Epidermal melanocyte (primary cell): ENCODE data around the gene FAM186B.
A peak's percentile ranks its signal among the peaks of the same experiment; 100 is the strongest.
"Not testable (repeated sequence)": the region's sequence is repeated elsewhere in the genome, so short reads cannot be mapped to it uniquely, and the experiment has no call there.

Source experiments
- DNase-seq: peaks from one replicate; pipeline ENCODE4 v3.0.0; 2011; ENCODE audit warnings: low spot score; ENCODE audit not compliant: insufficient read length

The FAM186B gene

DNA sequence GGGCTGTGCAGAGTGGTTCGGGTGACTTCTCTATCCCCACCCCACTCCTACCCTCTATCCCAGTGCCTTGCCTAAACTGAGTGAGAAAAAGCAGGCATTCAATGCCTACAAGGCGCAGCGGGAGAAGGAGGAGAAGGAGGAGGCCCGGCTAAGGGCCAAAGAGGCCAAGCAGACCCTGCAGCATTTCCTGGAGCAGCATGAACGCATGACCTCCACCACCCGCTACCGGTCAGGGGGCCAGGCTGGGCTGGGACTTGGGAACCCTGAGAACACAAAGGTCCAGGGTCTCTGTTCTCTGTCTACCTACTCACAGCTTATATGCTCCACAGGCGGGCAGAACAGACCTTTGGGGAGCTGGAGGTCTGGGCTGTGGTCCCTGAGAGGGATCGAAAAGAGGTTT lies 29.6 kb upstream of the FAM186B start:
- DNase-seq = no peak

GRCh38 chr12:49633703-49634345 lies 28.4 kb upstream of the FAM186B start:
- DNase-seq = no peak

DNA sequence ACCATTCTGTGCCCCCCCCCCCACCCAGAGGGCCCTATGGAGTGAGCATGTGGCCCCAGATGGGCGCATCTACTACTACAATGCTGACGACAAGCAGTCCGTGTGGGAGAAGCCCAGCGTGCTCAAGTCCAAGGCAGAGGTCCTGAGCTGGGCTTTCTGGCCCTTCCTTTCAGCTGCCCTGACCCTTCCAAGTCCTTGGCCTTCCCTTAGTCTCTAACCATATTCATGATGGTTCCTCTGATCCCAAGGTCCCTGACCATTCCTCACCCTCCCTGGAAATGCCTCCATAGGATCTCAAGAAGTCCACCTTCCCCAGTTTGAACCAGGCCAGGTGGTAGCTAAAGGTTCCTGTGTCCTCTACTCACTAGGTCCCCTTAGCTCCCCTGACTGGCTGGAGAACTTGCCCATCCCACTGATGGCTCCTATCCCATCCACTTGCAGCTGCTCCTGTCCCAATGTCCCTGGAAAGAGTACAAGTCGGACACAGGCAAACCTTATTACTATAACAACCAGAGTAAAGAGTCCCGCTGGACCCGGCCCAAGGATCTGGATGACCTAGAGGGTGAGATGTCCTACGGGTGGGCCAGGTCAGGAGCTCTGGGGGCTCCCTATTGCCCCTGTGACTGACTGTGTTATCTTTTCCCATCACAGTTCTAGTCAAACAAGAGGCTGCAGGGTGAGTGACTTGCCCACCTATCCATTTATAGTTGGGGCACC lies 27.7 kb upstream of the FAM186B start:
- DNase-seq = no peak

DNA sequence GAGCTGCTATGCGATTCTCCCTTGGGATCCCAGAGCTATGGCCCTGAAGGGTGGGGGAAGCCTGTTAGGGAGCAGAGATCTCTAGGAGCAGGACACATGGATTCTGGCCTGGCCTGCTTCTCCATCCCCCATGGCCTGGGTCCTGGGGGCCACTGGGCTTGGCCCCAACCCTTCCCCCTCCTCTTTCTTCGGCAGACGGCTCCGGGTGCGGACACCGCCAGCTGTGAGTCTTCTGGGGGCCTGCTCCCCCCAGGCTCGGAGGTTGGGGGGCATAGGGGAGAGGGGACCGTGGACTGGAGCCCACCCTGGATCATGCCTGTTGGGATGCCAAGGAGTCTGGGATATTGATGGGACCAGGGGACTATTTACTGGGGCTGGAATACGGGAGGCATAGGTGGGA lies 27.0 kb upstream of the FAM186B start:
- no peak for DNase-seq

- no peak for DNase-seq
These were observed 26.0 kb upstream of the FAM186B start for GRCh38 chr12:49631336-49631907.

GRCh38 chr12:49627752-49628360 lies 22.4 kb upstream of the FAM186B start:
- no peak for DNase-seq

DNA sequence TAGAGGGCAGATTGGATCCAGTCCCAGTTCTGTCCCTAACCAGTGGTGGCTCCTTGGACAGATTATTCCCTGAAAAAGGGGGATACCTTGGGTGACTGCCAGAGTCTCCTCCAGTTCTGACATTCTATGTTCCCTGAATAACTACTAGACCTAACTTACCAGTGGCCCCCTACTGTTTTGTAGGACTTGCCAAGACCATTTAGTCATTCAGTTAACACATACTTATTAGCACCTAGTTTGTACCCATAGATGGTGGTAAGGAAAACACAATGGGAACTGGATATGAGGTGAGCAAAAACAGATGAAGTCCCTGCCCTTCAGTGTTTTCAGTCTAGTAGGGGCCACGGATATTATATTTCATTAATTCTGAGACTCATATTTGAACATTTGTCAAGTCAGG lies 21.4 kb upstream of the FAM186B start:
- DNase-seq = no peak

DNA sequence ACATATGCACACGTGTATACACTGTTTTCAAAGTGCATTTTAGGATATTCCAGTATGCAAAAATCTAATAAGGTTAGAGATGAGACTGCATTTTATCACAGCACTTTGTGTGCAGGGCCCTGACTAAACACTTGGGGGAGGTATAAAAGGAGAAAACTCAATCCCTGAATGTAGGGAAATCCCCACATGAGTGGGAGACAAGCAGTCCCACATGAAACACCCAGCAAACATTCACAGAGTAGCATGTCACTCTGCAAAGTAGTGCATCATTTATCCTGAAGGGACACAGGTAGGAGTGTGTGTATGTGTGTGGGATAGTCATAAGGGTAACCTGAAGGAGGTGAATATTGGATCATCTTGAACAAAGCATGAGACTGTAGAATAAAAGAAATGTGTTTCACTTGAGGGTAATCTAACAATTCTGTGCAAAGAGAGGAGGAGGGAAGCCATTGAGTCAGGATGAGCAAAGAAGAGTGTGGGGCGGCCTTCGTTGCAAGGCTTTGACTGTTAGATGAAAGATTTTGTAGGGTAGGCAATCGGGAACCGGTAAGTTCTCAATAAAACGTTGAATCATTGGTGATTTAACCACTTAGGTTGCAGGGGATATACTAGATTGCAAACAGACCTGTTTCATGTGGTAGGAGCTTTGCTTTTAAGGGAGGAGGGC lies 20.9 kb upstream of the FAM186B start:
- no peak for DNase-seq

DNA sequence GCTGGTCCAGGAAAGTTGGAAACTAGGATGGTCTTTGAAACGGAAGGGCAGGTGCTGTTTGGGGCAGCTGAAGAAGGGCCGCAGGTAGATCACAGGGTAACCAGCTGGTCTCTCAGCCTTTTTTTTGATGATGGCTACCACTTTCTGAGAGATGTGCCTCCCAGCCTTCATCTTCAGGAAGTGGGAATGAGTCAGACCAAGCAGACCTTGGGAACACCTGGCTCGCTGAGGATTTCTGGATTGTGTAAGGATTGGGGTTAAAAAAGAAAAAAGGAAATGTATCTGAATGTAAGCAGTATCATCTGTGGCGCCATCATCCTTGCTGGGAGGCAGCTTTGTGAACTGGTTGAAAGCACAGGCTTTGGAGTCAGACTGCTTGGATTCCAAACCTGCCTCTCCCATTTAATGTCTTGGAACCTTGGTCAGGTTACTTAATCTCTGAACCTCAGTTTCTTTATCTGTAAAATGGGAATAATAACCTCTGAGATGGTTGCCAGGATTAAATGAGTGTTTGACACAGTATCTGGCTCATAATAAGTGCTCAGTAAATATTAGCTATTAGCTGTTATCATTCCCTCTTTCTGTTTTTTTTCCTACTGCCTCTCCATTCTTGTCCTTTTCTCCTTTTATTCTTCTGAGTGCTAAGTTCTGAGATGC lies 19.6 kb upstream of the FAM186B start:
- no peak for DNase-seq

DNA sequence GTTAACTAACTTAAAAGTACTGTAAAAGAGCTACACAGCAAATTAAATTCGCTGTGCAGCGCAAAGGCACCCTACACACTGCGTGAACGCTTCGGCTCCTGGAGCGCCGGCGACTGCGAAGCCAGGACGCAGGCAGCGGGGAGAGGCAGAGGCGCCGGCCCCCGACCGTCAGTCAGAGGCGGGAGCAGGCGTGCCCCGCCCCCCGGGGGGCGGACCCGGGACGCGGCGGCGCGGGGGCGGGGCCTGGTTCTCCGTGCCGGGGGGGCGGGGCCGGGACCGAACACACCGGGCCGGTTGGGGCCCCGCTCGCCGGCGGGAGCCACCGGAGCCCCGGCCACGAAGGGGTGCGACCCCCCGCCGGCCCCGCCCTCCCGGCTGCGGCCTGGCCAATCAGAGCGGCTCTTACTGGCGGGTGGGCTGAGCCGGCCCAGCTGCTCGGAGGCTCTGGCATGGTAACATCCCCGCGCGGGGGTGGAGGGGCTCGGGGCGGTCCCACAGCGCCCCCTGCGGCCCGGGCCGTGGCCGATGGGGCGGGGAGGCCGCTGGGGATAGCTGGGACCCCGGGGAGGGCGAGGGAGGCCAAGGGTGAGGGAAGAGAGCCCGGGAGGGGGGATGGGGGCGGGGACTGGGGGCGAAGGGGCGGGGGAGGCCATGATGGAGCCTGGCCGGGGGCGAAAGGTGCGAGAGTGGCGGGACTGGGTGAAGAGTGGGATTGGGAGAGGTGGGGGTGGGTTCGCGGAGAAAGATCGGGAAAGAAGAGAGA lies 17.9 kb upstream of the FAM186B start, which contains the start of gene PRPF40B:
PRPF40B (plus strand) TSS at position 420 of the 763 bp plus-strand sequence; CDS start at position 450, 30 bp downstream.
- DNase-seq = peak; percentile 94

GRCh38 chr12:49622501-49623141 lies 17.2 kb upstream of the FAM186B start:
- DNase-seq = no peak

- peak; percentile 0 for DNase-seq
These were observed 16.4 kb upstream of the FAM186B start for GRCh38 chr12:49621651-49622500.

- no peak for DNase-seq
These were observed 13.8 kb upstream of the FAM186B start for GRCh38 chr12:49619286-49619685.

DNA sequence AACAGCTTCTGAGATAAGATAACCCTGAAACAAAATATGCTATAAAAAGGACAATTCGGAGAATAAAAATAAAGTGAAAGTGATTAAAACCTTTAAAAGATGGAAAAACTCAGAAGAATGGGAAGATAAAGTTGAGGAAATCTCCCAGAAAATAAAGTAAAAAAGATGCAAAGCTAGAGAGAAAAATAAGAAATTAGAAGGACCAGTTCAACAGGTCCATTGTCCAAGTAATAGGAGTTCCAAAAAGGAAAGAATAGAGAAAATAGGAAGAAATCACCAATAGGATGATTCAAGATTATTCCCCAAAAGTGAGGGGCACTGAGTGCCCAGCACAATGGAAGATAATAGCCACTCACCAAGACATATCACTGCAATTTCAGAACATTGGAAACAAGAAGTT lies 13.1 kb upstream of the FAM186B start:
- DNase-seq = no peak

DNA sequence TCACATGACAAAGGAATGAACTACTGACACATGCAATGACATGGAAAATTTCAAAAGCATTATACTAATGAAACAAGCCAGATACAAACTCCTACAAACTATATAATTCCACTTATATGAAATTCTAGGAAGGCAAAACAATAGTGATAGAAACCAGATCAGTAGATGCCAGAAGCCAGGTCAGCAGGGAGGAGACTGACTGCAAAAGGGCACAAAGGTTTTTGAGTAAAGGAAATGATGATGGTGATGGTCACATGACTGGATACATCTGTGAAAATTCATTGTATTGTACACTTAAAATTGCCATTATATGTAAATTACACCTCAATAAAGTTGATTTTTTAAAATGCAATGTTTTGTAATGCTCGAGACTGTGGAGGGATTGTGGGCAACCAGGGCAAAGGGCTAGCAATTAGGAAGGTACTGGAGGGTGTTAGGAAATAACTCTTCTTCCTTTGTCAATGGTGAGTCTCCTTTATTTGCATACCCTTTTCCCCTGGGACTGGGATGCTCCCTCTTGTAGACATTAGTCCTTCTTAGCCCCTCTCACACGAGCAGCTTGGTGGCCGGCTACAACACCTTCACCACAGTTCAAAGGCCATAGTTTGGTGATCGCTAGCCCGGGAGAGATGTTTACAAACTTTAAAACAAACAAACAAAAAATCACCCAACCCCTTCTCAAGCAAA lies 11.2 kb upstream of the FAM186B start:
- no peak for DNase-seq

DNA sequence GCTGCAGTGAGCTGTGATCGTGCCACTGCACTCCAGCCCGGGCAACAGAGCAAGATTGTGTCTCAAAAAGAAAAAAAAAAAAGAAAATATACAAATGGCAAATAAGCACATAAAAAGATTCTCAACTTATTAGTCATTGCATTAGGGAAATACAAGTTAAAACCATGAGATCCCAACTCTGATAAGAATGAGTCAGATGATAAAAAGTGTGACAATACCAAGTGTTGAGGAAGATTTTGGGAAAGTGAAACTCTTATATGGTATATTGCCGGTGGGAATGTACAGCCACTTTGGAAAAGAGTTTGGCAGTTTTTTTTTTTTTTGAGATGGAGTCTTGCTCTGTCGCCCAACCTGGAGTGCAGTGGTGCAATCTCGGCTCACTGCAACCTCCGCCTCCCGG lies 10.3 kb upstream of the FAM186B start:
- DNase-seq = no peak

- DNase-seq = no peak
These were observed 6.8 kb upstream of the FAM186B start for GRCh38 chr12:49612210-49612609.

DNA sequence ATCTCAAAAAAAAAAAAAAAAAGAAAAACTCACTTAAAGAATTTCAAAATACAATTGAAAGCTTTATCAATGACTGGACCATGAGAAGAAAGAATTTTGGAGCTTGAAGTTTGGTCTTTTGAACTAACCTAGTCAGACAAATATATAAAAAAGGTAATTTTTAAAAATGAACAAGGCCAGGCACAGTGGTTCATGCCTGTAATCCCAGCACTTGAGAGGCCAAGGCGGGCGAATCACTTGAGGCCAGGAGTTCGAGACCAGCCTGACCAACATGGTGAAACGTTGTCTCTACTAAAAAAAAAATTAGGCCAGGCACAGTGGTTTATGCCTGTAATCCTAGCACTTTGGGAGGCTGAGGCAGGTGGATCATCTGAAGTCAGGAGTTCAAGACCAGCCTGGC lies 5.3 kb upstream of the FAM186B start:
- DNase-seq = not testable (repeated sequence)

GRCh38 chr12:49609875-49610154 lies 4.4 kb upstream of the FAM186B start:
- DNase-seq = no peak
